GM19438 (cell line): ENCODE results near the gene PDGFD.

ENCODE experiments used
- ATAC-seq: cut with Tn5 transposase; IDR thresholded peaks from one replicate; pipeline ENCODE4 v1.9.1; 2021; ENCODE audit warnings: low read depth; ENCODE audit not compliant: unreplicated experiment

The PDGFD gene

GRCh38 chr11:103895106-103895505, 268.8 kb downstream of the PDGFD start:
- no peak for ATAC-seq

- no peak for ATAC-seq
Observed at GRCh38 chr11:103894673-103895072, 269.3 kb downstream of the PDGFD start.

- ATAC-seq = no peak
Observed at GRCh38 chr11:103894034-103894433, 269.9 kb downstream of the PDGFD start.

- ATAC-seq = no peak
Observed at GRCh38 chr11:103893371-103893770, 270.6 kb downstream of the PDGFD start.

- ATAC-seq = no peak
Observed at GRCh38 chr11:103892603-103893002, 271.3 kb downstream of the PDGFD start.

- no peak for ATAC-seq
Observed at GRCh38 chr11:103890654-103891053, 273.3 kb downstream of the PDGFD start.

GRCh38 chr11:103889679-103890078, 274.3 kb downstream of the PDGFD start:
- no peak for ATAC-seq

- no peak for ATAC-seq
Observed at GRCh38 chr11:103888541-103888951, 275.4 kb downstream of the PDGFD start.

GRCh38 chr11:103887001-103887658, 276.8 kb downstream of the PDGFD start:
- peak; percentile 76 for ATAC-seq

GRCh38 chr11:103883856-103884255, 280.1 kb downstream of the PDGFD start:
- no peak for ATAC-seq

GRCh38 chr11:103883291-103883690, 280.7 kb downstream of the PDGFD start:
- no peak for ATAC-seq

GRCh38 chr11:103881584-103881983, 282.4 kb downstream of the PDGFD start:
- no peak for ATAC-seq

- ATAC-seq = no peak
Observed at GRCh38 chr11:103880968-103881367, 283.0 kb downstream of the PDGFD start.

- no peak for ATAC-seq
Observed at GRCh38 chr11:103878646-103879045, 285.3 kb downstream of the PDGFD start.

- ATAC-seq = no peak
Observed at GRCh38 chr11:103877221-103877620, 286.7 kb downstream of the PDGFD start.

GRCh38 chr11:103875855-103876510, 288.0 kb downstream of the PDGFD start:
- peak; percentile 88 for ATAC-seq

GRCh38 chr11:103872748-103873147, 291.2 kb downstream of the PDGFD start:
- ATAC-seq = no peak

- no peak for ATAC-seq
Observed at GRCh38 chr11:103871923-103872551, 291.9 kb downstream of the PDGFD start.

GRCh38 chr11:103870821-103871309, 293.1 kb downstream of the PDGFD start:
- ATAC-seq = no peak

- no peak for ATAC-seq
Observed at GRCh38 chr11:103867481-103867880, 296.5 kb downstream of the PDGFD start.

GRCh38 chr11:103863497-103863896, 300.4 kb downstream of the PDGFD start:
- no peak for ATAC-seq

GRCh38 chr11:103862802-103863174, 301.2 kb downstream of the PDGFD start:
- no peak for ATAC-seq
